HG02973 (cell line): Measurements from ENCODE around the gene TRIM2.

Experiments
- ATAC-seq: cut with Tn5 transposase; IDR thresholded peaks from one replicate; pipeline ENCODE4 v1.9.1; 2021; ENCODE audit warnings: moderate library complexity; ENCODE audit not compliant: unreplicated experiment

TRIM2 gene

DNA sequence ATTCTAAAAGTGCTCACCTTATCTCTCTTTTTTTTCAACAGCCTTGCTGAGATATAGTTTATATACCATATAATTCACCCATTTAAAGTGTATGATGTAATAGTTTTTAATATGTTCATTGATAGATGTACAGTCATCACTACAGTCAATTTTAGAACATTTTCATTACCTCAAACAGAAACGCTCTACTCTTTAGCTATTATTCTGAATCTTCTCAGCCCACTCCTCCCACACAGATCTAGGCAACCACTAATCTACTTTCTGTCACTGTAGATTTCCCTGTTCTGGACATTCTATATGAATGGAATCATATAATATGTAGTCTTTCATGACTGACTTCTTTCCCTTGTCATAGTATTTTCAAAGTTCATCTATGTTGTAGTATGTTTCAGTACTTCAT lies 162.8 kb downstream of the TRIM2 start:
- ATAC-seq: no peak

DNA sequence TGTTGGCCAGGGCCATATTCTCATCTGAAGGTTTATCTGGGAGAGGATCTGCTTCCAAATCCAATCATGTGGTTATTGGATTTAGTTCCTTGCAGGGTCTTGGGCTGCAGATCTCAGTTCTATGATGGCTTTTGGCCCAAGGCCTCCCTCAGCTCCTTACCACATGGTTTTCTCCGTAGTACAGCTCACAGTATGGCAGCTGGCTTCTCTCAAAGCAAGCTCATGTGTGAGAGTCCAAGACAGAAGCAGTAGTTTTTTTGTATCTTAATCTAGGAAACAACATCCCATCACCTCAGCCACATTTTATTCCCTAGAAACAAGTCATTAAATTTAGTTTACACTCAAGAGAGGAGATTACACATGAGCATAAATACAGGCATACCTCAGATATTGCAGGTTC lies 164.8 kb downstream of the TRIM2 start:
- ATAC-seq: no peak

DNA sequence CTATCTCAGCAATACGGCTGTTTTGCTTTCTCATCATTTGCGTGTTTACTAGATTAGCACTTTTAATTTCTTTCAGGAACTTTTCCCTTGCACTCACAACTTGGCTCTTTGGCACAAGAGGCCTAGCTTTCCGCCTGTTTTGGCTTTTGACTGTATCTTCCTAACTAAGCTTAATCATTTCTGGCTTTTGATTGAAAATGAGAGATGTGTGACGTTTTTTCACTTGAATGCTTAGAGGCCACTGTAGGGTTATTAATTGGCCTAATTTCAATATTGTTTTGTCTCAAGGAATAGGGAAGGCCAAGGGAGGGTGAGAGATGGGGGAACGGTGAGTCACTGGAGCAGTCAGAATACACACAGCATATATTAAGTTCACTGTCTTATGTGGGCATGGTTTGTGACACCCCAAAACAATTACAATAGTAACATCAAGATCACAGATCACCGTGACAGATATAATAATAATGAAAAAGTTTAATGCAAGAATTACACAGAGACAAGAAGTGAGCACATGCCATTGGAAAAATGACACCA lies 167.5 kb downstream of the TRIM2 start:
- ATAC-seq: no peak

DNA sequence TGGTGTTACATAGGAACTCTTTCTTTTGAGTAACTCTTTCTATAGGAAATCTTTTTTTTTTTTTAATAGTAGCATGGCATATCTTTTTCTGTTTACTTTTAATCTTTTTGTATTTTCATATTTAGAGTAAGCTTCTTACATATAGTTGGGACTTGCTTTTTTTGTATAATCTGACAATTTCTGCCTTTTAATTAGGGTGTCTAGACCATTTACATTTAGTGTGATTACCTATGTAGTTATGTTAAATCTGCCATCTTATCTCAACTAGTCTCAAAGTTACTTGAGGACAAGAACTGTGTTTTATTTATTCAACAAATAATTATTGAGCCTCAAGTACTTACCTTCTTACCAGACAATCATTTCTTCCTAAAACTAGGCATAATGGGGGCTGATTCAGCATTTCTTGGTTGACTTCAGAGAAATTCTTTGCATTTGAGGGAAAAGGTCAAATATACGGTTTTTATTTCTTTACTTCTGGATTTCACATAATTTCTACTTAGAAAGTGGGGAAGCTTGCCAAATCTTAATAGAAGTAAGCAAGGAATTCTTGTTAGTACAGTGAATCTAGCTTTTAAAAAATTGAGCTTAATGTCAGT lies 168.8 kb downstream of the TRIM2 start:
- no peak for ATAC-seq

DNA sequence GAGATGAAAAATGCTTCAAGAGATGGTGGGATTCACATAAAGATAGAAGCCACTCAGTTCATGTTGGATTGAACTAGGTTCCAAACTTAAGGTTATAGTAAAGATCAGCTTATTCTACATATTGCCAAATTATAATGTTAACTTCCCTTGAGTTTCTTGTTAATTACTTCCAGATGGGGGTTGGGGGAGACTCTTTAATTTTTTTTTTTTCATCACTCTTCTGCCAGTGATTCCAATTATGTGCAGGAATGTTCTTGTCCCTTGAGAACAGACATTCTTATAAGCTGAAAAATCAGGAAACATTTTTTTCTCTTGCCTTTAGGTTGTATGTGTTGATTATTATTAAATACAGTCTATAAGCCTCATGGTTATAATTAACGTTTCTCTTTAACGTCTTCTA lies 170.2 kb downstream of the TRIM2 start:
- no peak for ATAC-seq

DNA sequence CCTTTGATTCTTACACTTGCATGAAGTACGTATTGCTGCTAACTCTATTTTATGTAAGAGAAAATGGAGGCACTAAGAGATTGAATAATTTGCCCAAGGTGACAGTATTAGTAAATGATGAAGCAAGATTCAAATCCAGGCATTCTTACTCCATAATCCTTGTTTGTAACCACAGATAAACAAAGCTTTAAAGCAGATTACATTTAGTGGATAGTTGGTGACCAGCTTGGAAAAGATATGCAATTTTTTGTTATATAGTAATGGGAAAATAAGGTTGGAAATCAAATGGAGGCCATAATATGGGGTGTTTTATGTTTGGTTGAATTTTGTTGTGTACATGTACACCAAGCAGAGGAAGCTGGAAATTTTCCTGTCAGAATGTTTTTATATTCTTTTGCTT lies 171.1 kb downstream of the TRIM2 start:
- ATAC-seq: no peak

DNA sequence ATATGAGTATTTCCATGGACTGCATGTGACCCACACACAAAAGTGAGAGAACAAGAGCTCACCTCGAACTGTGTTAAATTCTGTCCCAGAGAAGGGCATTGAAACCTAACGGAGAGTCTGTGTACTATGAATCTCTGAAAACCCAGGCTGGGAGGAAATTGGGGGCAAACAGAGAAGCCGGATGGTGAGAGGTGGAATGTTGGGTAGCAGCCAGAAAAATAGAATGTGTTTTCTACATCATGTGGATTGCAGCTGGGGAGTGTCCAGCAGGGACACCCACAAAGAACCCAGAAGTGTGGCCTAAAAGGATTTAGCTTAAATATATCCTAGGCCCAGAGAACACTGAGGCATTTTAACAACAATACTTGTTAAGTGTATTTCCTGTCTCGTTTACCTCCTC lies 178.9 kb downstream of the TRIM2 start:
- no peak for ATAC-seq

DNA sequence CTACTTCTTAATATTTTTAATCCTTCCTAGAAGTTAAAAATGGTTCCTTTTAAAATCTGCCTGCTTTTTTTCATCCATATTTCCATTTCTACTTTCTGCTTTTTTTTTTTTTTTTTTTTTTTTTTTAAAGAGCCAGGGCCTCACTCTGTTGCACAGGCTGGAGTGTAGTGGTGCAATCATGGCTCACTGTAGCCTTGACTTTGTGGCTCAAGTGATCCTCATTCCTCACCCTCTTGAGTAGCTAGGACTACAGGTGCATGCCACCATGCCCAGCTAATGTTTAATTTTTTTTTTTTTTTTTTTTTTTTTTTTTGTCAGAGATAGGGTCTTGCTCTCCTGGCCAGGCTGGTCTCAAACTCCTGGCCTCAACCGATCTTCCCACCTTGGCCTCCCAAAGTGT lies 179.9 kb downstream of the TRIM2 start:
- no peak for ATAC-seq

DNA sequence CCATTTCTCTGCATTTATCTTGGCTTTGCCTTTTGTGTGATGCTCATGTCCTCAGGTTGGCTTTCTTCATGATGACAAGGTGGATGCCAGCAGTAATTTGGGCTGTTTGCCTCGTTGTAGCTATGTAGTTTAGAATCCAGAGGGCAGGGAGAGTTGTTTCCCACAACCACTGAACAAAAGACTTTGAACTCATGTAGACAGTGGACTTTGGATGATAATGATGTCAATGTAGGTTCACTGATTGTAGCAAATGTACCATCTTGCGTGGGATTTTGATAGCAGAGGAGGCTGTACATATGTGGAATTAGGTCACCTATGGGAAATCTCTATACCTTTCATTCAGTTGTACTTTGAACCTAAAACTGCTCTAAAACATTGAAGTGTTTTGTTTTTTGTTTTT lies 181.5 kb downstream of the TRIM2 start:
- ATAC-seq: no peak

DNA sequence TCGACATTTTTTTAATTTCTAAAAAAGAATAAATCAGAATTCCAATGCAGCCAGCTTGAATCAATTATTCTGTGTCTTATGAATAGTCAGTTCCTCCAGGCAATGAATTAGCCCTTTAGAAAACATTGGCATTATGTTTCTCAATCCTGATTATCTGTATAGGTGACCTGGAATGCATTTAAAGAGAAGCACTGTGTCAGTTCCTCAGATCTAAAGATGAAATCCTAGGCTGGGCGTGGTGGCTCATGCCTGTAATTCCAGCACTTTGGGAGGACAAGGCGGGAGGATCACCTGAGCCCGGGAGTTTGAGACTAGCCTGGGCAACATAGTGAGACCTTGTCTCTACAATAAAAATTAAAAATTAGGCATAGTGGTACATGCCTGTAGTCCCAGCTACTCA lies 183.7 kb downstream of the TRIM2 start:
- ATAC-seq: no peak
